H4 (cell line): Measurements from ENCODE around the gene KRT6A. TPM values are rescaled to one million over a fixed set of nuclear protein-coding genes. Genes with fewer than 3 reads are reported as not detected.
"Not testable (repeated sequence)": the region's sequence is repeated elsewhere in the genome, so short reads cannot be mapped to it uniquely, and the experiment has no call there.

Experiments
- DNase-seq: peaks from one replicate; pipeline ENCODE4 v3.0.0-alpha.2; 2015; ENCODE audit warnings: low spot score
- total RNA-seq: library from RNA; depleted of rRNA; stranded (reverse); fragments of >200 nt; shearing (Covaris generic); gene quantifications from 2 replicates; pipeline ENCODE4 v1.2.3, GENCODE V29; 2014

Gene KRT6A
- total RNA-seq, 1 experiment from 2014 or later: not detected

DNA sequence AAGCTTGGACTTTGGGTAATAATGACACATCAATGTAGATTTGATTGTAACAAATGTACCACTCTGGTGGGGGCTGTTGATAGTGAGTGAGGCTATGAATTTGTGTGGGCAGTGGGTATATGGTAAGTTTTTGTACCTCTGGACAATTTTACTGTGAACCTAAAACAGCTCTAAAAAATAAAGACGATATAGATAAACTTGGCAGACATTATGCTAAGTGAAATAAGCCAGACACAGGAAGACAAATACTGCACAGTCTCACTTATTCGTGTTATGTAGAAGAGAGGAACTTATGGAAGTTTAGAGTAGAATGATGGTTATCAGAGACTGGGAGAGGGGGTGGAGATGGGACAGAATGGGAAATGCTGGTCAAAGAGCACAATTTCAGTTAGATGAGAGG is 28.2 kb downstream of the KRT6A start:
- DNase-seq: no peak

GRCh38 chr12:52461693-52462092 is 31.4 kb downstream of the KRT6A start:
- no peak for DNase-seq

GRCh38 chr12:52458861-52459260 is 34.2 kb downstream of the KRT6A start:
- DNase-seq: no peak

GRCh38 chr12:52455821-52456220 is 37.2 kb downstream of the KRT6A start:
- no peak for DNase-seq

- peak; percentile 36 for DNase-seq
These were observed 38.5 kb downstream of the KRT6A start for GRCh38 chr12:52454411-52455201.

- DNase-seq: no peak
These were observed 41.0 kb downstream of the KRT6A start, which contains the start of gene KRT6B for GRCh38 chr12:52452101-52452500. Gene KRT6B (minus strand): TSS chr12:52452146. CDS start chr12:52452078, 68 bp downstream.

DNA sequence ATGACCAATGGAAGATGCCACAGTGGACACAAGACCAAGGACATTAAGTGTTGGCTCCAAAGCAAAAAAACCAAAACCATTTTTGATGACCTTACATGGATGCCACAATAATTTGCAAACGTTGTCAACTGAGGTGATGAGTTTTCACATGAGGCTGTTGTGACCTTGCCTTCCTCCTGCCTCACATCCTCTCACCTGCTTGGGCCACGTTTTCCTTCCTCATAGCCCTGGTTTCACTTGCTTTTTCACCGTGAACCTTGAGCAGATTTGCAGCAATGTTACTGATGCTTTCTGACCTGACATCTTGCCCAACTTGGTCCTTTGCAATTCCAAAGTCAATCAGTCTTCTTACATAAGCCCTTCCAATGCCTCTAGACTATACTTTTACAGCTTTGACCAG is 44.8 kb downstream of the KRT6A start:
- no peak for DNase-seq

DNA sequence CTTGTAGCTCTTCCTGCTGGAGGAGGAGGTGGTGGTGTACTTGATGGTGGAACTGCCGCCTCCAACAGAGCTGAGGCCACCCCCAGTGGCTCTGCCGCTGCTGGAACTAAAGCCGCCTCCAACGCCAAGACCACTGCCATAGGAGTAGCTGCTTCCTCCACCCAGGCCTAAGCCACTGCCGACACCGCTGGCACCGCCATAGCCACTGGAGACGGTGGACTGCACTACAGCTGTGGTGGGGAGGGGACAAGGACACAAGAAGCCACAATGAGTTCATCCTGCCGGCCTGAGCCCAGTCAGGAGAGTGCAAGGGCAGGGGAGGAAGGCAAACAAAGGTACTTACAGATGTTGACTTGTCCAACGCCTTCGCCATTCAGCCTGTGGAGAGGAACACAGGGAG is 45.9 kb downstream of the KRT6A start:
- DNase-seq: not testable (repeated sequence)

- DNase-seq: no peak
These were observed 46.6 kb downstream of the KRT6A start for GRCh38 chr12:52446367-52447045.

- DNase-seq: no peak
These were observed 47.2 kb downstream of the KRT6A start for GRCh38 chr12:52445876-52446275.

- no peak for DNase-seq
These were observed 48.1 kb downstream of the KRT6A start for GRCh38 chr12:52444647-52445595.

DNA sequence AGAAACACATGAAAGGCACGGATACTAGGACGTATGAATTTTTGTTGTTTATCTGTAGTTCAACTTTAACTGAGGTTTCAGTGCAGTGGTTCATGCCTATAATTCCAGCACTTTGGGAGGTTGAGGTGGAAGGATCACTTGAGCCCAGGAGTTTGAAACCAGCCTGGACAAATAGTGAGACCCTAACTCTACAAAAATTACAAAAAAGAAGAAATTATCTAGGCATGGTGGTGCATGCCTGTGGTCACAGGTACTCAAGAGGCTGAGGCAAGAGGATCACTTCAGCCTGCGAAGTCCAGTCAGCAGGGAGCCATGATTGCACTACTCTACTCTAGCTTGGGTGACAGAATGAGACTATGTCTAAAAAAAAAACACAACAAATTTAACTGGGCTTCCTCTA is 49.1 kb downstream of the KRT6A start:
- no peak for DNase-seq

DNA sequence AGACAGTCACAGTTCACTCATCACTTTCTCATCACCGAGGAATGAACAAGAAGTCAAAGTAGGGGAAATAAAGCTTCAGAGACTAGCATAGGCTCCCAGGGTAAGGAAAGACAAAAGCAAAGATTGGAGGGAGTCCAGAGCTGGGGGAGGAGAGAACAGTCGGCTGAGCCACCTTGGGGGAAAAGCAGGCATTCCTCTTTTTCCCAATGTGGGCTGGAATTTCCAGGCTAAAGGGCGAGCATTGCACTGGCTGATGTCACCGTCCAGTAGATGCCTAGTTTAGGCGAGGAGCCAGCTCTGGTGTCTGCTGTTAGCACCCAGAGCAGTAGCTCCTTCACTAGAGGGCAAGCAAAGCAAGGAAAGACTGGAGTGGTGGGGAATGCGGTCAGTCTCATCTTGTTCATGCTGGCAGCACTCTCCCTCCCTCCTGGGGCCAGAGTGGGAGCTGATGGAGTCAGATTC is 50.4 kb downstream of the KRT6A start:
- peak; percentile 86 for DNase-seq

DNA sequence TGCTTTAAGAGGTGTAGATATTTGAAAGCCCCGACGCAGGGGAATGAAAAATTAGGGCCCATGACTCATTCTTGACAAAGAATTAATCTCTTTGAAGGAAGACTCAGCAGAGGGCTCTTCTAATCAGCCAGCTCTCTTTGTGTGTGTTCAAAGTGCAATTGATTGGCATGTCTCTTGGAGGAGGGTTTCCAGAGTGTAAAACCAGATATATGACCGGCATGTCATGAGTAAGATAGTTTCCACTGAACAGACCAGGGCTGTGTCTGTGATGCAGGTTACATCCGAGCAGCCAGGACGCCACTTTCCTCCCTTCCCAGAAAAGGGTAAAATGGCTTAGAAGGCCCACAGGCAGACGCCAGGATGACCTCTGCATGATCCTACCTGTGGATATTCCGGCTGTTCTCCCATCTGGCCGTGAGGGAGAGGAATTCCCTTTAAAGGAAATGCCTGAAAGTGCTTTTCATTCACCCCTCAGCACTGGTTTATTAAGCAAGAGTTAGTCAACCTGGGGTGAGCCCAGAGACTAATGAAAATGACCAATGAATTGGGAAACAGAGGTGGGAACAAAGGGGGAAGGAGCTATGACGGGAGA is 51.6 kb downstream of the KRT6A start:
- no peak for DNase-seq

DNA sequence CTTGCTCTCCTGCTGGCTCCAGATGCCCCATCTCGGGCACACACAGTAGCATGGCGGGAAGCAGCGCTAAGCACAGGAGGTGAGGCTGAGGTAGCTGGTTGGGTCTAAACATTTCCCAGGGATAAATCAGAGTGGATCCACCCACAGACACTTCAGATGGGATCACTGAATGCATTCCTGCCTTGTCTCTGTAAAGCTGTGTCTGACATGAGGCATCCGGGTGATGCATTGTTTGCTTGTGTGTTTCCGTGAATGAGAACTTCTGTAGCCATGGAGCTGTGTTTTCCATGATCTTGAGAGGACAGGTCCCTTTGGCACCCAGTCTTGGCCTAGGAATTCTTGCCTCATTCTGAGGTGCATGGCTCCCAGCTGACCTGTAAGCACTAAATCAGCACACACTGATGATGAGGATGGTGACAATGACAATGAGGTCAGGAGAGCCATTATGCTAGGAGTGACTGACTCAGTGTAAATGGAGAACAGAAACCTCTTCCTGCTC is 52.2 kb downstream of the KRT6A start:
- no peak for DNase-seq

- no peak for DNase-seq
These were observed 53.2 kb downstream of the KRT6A start for GRCh38 chr12:52439845-52440244.

- no peak for DNase-seq
These were observed 53.6 kb downstream of the KRT6A start for GRCh38 chr12:52439420-52439819.

GRCh38 chr12:52438305-52439301 is 54.5 kb downstream of the KRT6A start:
- no peak for DNase-seq

GRCh38 chr12:52437508-52437907 is 55.5 kb downstream of the KRT6A start:
- no peak for DNase-seq
